Ishikawa (cell line): Measurements from ENCODE around the gene GRIN2A.

Experiments used
- CEBPB ChIP-seq: IDR thresholded peaks from 2 replicates; pipeline ENCODE4 v1.6.1; 2012
- FOXM1 ChIP-seq: IDR thresholded peaks from 2 replicates; pipeline ENCODE4 v1.6.1; 2012; ENCODE audit warnings: low read depth, borderline replicate concordance
- RAD21 ChIP-seq: IDR thresholded peaks from 2 replicates; pipeline ENCODE4 v1.6.1; 2012; ENCODE audit warnings: low read depth
- TEAD4 ChIP-seq: IDR thresholded peaks from 2 replicates; pipeline ENCODE4 v1.6.1; 2012
- TF ChIP-seq, protein P1 (sequence below): IDR thresholded peaks from 2 replicates; pipeline ENCODE4 v1.6.1; 2012

DNA sequence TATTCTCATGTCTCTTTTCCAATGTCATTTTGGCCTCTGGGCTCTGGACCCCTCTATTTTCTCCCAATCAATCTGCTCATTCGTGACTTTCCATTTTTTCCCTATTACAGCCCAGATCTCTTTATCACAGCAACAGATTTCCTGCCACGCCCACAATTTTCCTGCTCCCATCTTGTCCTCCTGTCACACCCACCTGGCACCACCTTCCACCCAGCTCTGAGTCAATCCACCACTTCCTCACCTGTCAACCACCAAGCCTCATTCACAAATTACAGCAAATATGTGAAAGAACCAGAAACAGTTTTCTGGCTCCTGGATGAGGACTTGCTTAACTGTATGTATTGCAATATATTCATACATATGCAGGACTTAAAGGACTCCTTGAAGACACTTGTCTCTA lies 311.3 kb downstream of the GRIN2A start:
- TF ChIP-seq, protein P1, sequence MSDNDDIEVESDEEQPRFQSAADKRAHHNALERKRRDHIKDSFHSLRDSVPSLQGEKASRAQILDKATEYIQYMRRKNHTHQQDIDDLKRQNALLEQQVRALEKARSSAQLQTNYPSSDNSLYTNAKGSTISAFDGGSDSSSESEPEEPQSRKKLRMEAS: no peak
- no peak for TF ChIP-seq RAD21
- no peak for TF ChIP-seq TEAD4
- no peak for TF ChIP-seq FOXM1
- TF ChIP-seq CEBPB: no peak
